ENCODE results near the gene MEIS1.

MEIS1 gene

GRCh38 chr2:66585587-66585986, 150.7 kb downstream of the MEIS1 start:
- DNase-seq = peak; percentile 17

DNA sequence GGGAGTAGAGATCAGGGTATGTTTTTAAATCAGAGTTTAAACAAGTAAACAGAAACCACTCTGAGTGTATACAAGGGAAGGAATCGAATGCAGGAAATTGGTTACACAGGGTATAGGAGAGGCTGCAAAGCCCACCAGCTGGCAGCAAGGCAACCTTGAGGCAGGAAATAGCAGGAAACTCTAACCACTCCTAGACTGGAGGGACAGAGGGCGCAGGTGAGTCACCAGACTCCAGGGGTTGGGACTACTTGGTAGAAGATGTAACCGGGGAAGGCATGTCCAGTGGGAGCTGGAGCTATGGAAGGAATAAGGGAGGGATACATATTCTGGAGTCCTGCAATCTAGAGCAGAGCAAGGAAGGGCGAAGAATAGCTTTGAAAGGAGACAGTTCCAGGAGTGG, 152.3 kb downstream of the MEIS1 start:
- no peak for DNase-seq

DNA sequence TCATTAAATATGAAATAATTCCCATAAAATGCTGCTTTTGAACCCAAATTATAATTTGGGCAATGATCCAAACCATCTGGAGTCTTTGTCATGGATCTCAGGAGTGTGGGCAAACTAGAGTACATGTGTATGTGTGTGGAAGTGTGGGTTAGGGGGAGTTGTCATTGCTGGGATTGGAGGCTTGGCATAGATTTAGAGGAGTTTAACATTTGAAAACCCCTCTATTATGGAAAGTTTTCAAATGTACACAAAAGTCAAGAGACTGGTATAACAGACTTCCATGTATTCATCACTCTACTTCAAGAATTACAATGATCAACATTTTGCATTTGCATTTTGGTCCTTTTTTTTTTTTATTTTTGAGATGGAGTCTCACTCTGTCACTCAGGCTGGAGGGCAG, 159.1 kb downstream of the MEIS1 start:
- DNase-seq = no peak

DNA sequence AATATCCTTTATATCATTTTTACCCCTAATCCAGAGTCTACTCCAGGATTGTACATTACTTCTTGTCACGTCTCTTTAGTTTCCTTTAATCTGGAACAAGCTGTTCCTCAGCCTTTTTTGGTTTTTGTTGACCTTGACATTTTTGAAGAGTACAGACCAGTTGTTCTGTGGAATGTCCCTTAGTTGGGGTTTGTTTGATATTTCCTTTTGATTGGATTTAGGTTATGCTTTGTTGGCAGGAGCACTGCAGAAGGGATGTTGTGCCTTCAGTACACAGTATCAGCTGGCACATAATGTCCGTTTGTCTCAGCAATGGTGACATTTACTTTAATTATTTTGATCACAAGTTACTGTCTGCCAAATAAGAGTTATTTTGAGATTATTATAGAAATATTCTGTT, 160.6 kb downstream of the MEIS1 start:
- no peak for DNase-seq

DNA sequence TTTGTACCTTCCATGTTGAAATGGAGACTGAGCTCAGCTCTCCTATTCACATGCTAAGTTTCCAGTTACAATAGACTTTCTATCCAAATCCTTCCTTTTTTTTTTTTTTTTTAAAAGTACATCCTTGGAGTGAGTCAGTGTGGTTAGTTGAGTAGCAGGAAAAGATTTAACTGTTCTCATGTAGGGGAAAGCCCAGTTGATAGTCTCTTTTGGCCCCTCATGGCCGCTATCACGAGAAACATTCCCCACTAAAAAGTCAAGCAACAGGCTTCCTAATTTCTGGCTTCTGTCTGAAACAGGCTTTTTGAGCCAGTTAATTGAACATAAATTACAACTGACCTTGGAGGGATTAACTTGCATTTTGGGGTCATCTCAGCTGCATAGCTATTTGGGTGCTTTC, 161.3 kb downstream of the MEIS1 start:
- DNase-seq = no peak

DNA sequence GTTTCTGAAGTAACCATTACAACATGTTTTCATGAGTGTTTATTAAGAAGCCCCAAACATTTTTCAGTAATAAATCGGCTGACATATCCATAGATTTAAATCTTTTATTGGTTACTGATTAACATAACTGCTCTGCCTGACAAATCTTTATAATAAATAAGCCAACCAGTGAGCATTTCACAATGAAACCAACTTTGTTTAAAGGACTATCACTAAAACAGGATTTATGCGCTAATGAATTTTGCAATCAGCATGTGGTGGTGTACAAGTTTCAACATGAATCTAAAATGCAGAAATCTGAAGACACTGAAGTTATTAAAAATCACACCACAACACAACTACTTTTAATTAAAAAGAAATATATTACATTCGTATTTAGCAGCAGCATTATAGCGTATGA, 166.7 kb downstream of the MEIS1 start:
- DNase-seq = no peak

DNA sequence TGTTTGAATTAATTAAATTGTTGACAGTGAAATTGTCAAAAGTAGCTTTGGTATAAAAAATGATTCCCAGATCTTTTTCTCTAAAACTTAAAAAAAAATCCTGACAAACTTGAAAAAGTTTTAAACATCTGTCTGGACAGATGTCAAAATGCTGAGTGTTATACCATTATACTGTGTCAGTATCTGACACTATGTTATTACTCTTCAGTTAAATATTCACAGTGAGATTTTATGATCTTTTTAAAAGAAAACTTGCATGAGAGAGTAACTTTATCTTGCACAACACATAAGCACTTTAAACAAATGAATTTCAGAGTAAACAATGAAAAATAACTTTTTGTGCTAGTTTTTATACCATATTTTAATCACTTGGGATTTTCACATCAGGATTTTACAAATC, 167.4 kb downstream of the MEIS1 start:
- no peak for DNase-seq

- no peak for DNase-seq
These were observed 169.4 kb downstream of the MEIS1 start for GRCh38 chr2:66604326-66604725.

DNA sequence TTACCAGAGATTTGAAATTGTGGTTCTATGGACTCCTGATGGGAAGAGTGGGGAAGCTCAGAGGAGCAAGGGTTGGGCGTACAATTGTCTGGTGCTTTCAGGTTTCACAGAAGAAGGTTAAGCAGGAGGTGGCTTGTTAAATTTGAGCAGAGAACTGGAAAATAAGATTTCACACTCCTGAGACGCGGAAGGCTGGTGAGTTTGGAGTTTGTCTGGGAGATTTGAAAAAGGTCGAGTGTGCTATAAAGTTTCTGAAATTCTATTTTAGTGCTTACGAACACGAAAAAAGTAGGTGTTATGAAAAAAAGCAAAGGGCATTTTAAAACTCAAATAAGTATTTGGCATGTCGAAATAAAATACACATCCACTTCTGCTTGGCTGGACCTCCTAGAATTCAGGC, 170.1 kb downstream of the MEIS1 start:
- no peak for DNase-seq

GRCh38 chr2:66607152-66607551, 172.2 kb downstream of the MEIS1 start:
- DNase-seq = no peak

All from NCI-H774 (cell line).